ENCODE results near the gene KIF1C.

GRCh38 chr17:4994081-4994595 lies 3.6 kb upstream of the KIF1C start:
- TF ChIP-seq REST (tag by site-specific recombination; IDR thresholded peaks at IDR 0.05) (no peak), CTCF (tag by site-specific recombination; IDR thresholded peaks at IDR 0.05) (no peak), YY1 (tag by site-specific recombination; IDR thresholded peaks at IDR 0.05) (no peak), ZSCAN30 (tag by site-specific recombination; IDR thresholded peaks at IDR 0.05) (no peak), ZNF155 (tag by site-specific recombination; IDR thresholded peaks at IDR 0.05) (no peak), PATZ1 (tag by site-specific recombination; IDR thresholded peaks at IDR 0.05) (no peak), OSR2 (tag by site-specific recombination; IDR thresholded peaks at IDR 0.05) (no peak), PRDM10 (tag by site-specific recombination; IDR thresholded peaks at IDR 0.05) (no peak)
